ENCODE measurements around the gene TCAIM.
"Not testable (repeated sequence)": the region's sequence is repeated elsewhere in the genome, so short reads cannot be mapped to it uniquely, and the experiment has no call there.

TCAIM gene

GRCh38 chr3:44338010-44338827 is at the start of gene TCAIM:
TSS of gene TCAIM (plus strand) at chr3:44338766. CDS start at chr3:44354783, 16,017 bp downstream.
- DNase-seq, result peak; percentile 99

- DNase-seq, result no peak
These were observed 48.6 kb upstream of the TCAIM start for GRCh38 chr3:44289882-44290462.

- DNase-seq, result no peak
These were observed 46.3 kb upstream of the TCAIM start for GRCh38 chr3:44292276-44292675.

- DNase-seq, result no peak
These were observed 45.6 kb upstream of the TCAIM start for GRCh38 chr3:44292947-44293346.

- DNase-seq, result no peak
These were observed 41.3 kb upstream of the TCAIM start for GRCh38 chr3:44297255-44297654.

GRCh38 chr3:44301746-44302145 is 36.8 kb upstream of the TCAIM start:
- DNase-seq, result no peak

GRCh38 chr3:44309500-44309899 is 29.1 kb upstream of the TCAIM start:
- DNase-seq, result no peak

GRCh38 chr3:44318891-44319311 is 19.7 kb upstream of the TCAIM start:
- DNase-seq, result no peak

- no peak for DNase-seq
These were observed 17.2 kb upstream of the TCAIM start for GRCh38 chr3:44321335-44321734.

GRCh38 chr3:44323341-44323955 is 15.1 kb upstream of the TCAIM start:
- peak; percentile 47 for DNase-seq

- no peak for DNase-seq
These were observed 14.0 kb upstream of the TCAIM start for GRCh38 chr3:44324584-44324983.

GRCh38 chr3:44326019-44326418 is 12.5 kb upstream of the TCAIM start:
- no peak for DNase-seq

- DNase-seq, result no peak
These were observed 12.1 kb upstream of the TCAIM start for GRCh38 chr3:44326515-44326914.

- DNase-seq, result no peak
These were observed 8.6 kb upstream of the TCAIM start for GRCh38 chr3:44329946-44330345.

GRCh38 chr3:44330444-44330843 is 8.1 kb upstream of the TCAIM start:
- DNase-seq, result no peak

GRCh38 chr3:44334326-44334725 is 4.2 kb upstream of the TCAIM start:
- DNase-seq, result no peak

GRCh38 chr3:44337248-44337785 is 1.2 kb upstream of the TCAIM start:
- no peak for DNase-seq

GRCh38 chr3:44338828-44339127 is 212 bp downstream of the TCAIM start:
- DNase-seq, result no peak

GRCh38 chr3:44339181-44340057 is 853 bp downstream of the TCAIM start:
- no peak for DNase-seq

- DNase-seq, result no peak
These were observed 1.5 kb downstream of the TCAIM start for GRCh38 chr3:44340058-44340395.

- DNase-seq, result no peak
These were observed 3.7 kb downstream of the TCAIM start for GRCh38 chr3:44342176-44342790.

GRCh38 chr3:44343421-44343820 is 4.9 kb downstream of the TCAIM start:
- DNase-seq, result no peak

GRCh38 chr3:44346590-44346989 is 8.0 kb downstream of the TCAIM start:
- not testable (repeated sequence) for DNase-seq
